H1 (cell line): Measurements from ENCODE around the gene SIPA1L3.

Experiments used
- CHD2 ChIP-seq: IDR thresholded peaks from 2 replicates; pipeline ENCODE4 v1.6.1; 2012; ENCODE audit warnings: low read length, improper control_type of control experiment
- CTCF ChIP-seq, 3 experiments: IDR thresholded peaks; 1 replicate in 2 of 3; 2 replicates in 1 of 3; pipeline versions ENCODE4 v1.5.1 to v1.6.1; 2011; ENCODE audit warnings: low read length in 3 of 3, mild to moderate bottlenecking in 3 of 3, inconsistent platforms in 2 of 3, low read depth in 1 of 3, moderate library complexity in 1 of 3; ENCODE audit not compliant: insufficient read depth in 1 of 3; ENCODE audit errors: control extremely low read depth in 1 of 3
- EP300 ChIP-seq, 2 experiments: IDR thresholded peaks; 1 replicate in 1 of 2; 2 replicates in 1 of 2; pipeline ENCODE4 v1.6.1; 2011 to 2012; ENCODE audit warnings: low read depth in 2 of 2, low read length in 2 of 2, mild to moderate bottlenecking in 2 of 2, borderline replicate concordance in 1 of 2, inconsistent platforms in 1 of 2, moderate library complexity in 1 of 2
- HDAC6 ChIP-seq: IDR thresholded peaks from one replicate; pipeline ENCODE4 v1.7.1; 2012; ENCODE audit warnings: low read depth, mild to moderate bottlenecking, inconsistent platforms, low read length, moderate library complexity
- JUN ChIP-seq: IDR thresholded peaks from 2 replicates; pipeline ENCODE4 v1.6.1; 2011; ENCODE audit warnings: low read depth, mild to moderate bottlenecking, improper control_type of control experiment, low read length
- KDM1A ChIP-seq: fragments of 200-600, 300-600 bp; sonication (generic); IDR thresholded peaks from 2 replicates; pipeline ENCODE4 v1.7.1; 2016; ENCODE audit warnings: mild to moderate bottlenecking, low read length, borderline replicate concordance
- POLR2A ChIP-seq, 2 experiments: IDR thresholded peaks; 1 replicate in 1 of 2; 2 replicates in 1 of 2; pipeline ENCODE4 v1.6.1; 2011; ENCODE audit warnings: low read depth in 2 of 2, low read length in 2 of 2, mild to moderate bottlenecking in 2 of 2; ENCODE audit errors: control extremely low read depth in 1 of 2
- POLR2AphosphoS5 ChIP-seq: IDR thresholded peaks from 2 replicates; pipeline ENCODE4 v1.6.1; 2011; ENCODE audit warnings: low read depth, low read length
- POU5F1 ChIP-seq: IDR thresholded peaks from 2 replicates; pipeline ENCODE4 v1.6.1; 2011; ENCODE audit warnings: low read depth, mild to moderate bottlenecking, low read length, moderate library complexity
- SIN3A ChIP-seq, 2 experiments: IDR thresholded peaks in 1 of 2; conservative IDR thresholded peaks in 1 of 2; 2 replicates each; pipeline ENCODE4 v1.6.1; 2011 to 2012; ENCODE audit warnings: low read length in 2 of 2, improper control_type of control experiment in 1 of 2, low read depth in 1 of 2, mild to moderate bottlenecking in 1 of 2
- SUZ12 ChIP-seq: fragments of 200-600 bp; sonication (generic); IDR thresholded peaks from 2 replicates; pipeline ENCODE4 v1.6.1; 2012; ENCODE audit warnings: mild to moderate bottlenecking, inconsistent platforms, low read length, moderate library complexity, mixed read lengths

GRCh38 chr19:37992761-37993160, 85.8 kb downstream of the SIPA1L3 start:
- TF ChIP-seq SIN3A (conservative IDR thresholded peaks at IDR 0.05 in 1 of 2, IDR thresholded peaks at IDR 0.05 in 1 of 2; ENCODE audit: low read depth in 1 of 2, low read length in 2 of 2): no peak
- no peak for TF ChIP-seq CTCF (IDR thresholded peaks at IDR 0.05; ENCODE audit: control extremely low read depth in 1 of 3, insufficient read depth in 1 of 3, low read depth in 1 of 3, low read length in 3 of 3)
- no peak for TF ChIP-seq EP300 (IDR thresholded peaks at IDR 0.05; ENCODE audit: borderline replicate concordance in 1 of 2, low read depth in 2 of 2, low read length in 2 of 2)
- no peak for TF ChIP-seq JUN
- TF ChIP-seq HDAC6: no peak
- TF ChIP-seq POLR2AphosphoS5: no peak
- TF ChIP-seq SUZ12: no peak
- no peak for TF ChIP-seq POLR2A (IDR thresholded peaks at IDR 0.05; ENCODE audit: control extremely low read depth in 1 of 2, low read depth in 2 of 2, low read length in 2 of 2)
- no peak for TF ChIP-seq KDM1A
- TF ChIP-seq POU5F1: no peak
- no peak for TF ChIP-seq CHD2
